GM19452 (cell line): ENCODE results near the gene LEKR1.

ENCODE experiments used
- ATAC-seq: cut with Tn5 transposase; IDR thresholded peaks from one replicate; pipeline ENCODE4 v1.9.1; 2021; ENCODE audit not compliant: unreplicated experiment

Gene LEKR1

GRCh38 chr3:157051591-157051990 is 225.4 kb downstream of the LEKR1 start:
- no peak for ATAC-seq

GRCh38 chr3:157056035-157056434 is 229.9 kb downstream of the LEKR1 start:
- no peak for ATAC-seq

- no peak for ATAC-seq
Observed at GRCh38 chr3:157058392-157059071, 232.4 kb downstream of the LEKR1 start.

- ATAC-seq, result peak; percentile 44
Observed at GRCh38 chr3:157059181-157059580, 233.0 kb downstream of the LEKR1 start.

- peak; percentile 50 for ATAC-seq
Observed at GRCh38 chr3:157059661-157060060, 233.5 kb downstream of the LEKR1 start.

- no peak for ATAC-seq
Observed at GRCh38 chr3:157061265-157061664, 235.1 kb downstream of the LEKR1 start.

GRCh38 chr3:157063469-157063868 is 237.3 kb downstream of the LEKR1 start:
- no peak for ATAC-seq

- ATAC-seq, result no peak
Observed at GRCh38 chr3:157063926-157064325, 237.8 kb downstream of the LEKR1 start.

- peak; percentile 76 for ATAC-seq
Observed at GRCh38 chr3:157064402-157064801, 238.2 kb downstream of the LEKR1 start.

GRCh38 chr3:157065201-157065600 is 239.0 kb downstream of the LEKR1 start:
- no peak for ATAC-seq

GRCh38 chr3:157066335-157067098 is 240.4 kb downstream of the LEKR1 start:
- ATAC-seq, result no peak

GRCh38 chr3:157067114-157067513 is 241.0 kb downstream of the LEKR1 start:
- peak; percentile 47 for ATAC-seq

- ATAC-seq, result no peak
Observed at GRCh38 chr3:157069406-157069805, 243.3 kb downstream of the LEKR1 start.

- ATAC-seq, result no peak
Observed at GRCh38 chr3:157069846-157070677, 243.9 kb downstream of the LEKR1 start.

GRCh38 chr3:157070678-157070999 is 244.5 kb downstream of the LEKR1 start:
- ATAC-seq, result no peak

- ATAC-seq, result no peak
Observed at GRCh38 chr3:157071744-157072525, 245.8 kb downstream of the LEKR1 start.

- no peak for ATAC-seq
Observed at GRCh38 chr3:157073810-157074209, 247.7 kb downstream of the LEKR1 start.

GRCh38 chr3:157074490-157074889 is 248.3 kb downstream of the LEKR1 start:
- ATAC-seq, result no peak

- ATAC-seq, result no peak
Observed at GRCh38 chr3:157074981-157075380, 248.8 kb downstream of the LEKR1 start.

GRCh38 chr3:157075693-157076420 is 249.7 kb downstream of the LEKR1 start:
- ATAC-seq, result no peak
